Prostate gland (tissue), 2 donors: ENCODE measurements around the gene GALNT5. TPM values are rescaled to one million over a fixed set of nuclear protein-coding genes. Genes with fewer than 3 reads are reported as not detected.

Source experiments
- DNase-seq: peaks from one replicate; pipeline ENCODE4 v3.0.0-alpha.2; 2019; ENCODE audit warnings: low spot score
- H3K27ac ChIP-seq, 2 donors: fragments of 200-600 bp; sonication (generic); 2 replicates each; pipeline ENCODE4 v1.5.1; 2017 to 2019
- H3K27me3 ChIP-seq: fragments of 200-600 bp; sonication (generic); replicated peaks from 2 replicates; pipeline ENCODE4 v1.5.1; 2019; ENCODE audit not compliant: insufficient read depth
- H3K36me3 ChIP-seq, 2 donors: fragments of 200-600 bp; sonication (generic); 1 replicate in 1 of 2; 2 replicates in 1 of 2; pipeline versions ENCODE4 v1.5.1 to v1.8.1; 2017 to 2019
- H3K4me1 ChIP-seq: fragments of 200-600 bp; sonication (generic); replicated peaks from 2 replicates; pipeline ENCODE4 v1.5.1; 2019
- H3K4me3 ChIP-seq, 2 donors: fragments of 200-600 bp; sonication (generic); 2 replicates each; pipeline ENCODE4 v1.5.1; 2017 to 2019
- H3K9me3 ChIP-seq: fragments of 200-600 bp; sonication (generic); 2 replicates; pipeline ENCODE4 v1.5.1; 2017
- POLR2A ChIP-seq: fragments of 450-650 bp; IDR thresholded peaks from one replicate; pipeline ENCODE4 v1.6.1; 2016; ENCODE audit warnings: antibody characterized with exemption, mild to moderate bottlenecking
- POLR2AphosphoS5 ChIP-seq: sonication (generic); formaldehyde crosslinking; IDR thresholded peaks from one replicate; pipeline ENCODE4 v1.6.1; 2017; ENCODE audit warnings: antibody characterized with exemption
- WGBS: methylation state at CpG from one replicate; pipeline ENCODE4 v1.1.5; 2018; 5-methylcytosine and 5-hydroxymethylcytosine counted together
- intact Hi-C: fragments of 100-400 bp; cut with DNase I; formaldehyde crosslinking; loops from one replicate; pipeline ENCODE4 v1.14.2; 2022
- total RNA-seq, 2 donors: library from RNA; depleted of rRNA; stranded (reverse); fragments of >200 nt; gene quantifications; one replicate each; pipeline ENCODE4 v1.1.0, GENCODE V29; 2016
- TF ChIP-seq, protein P1 (sequence below), 4 experiments: fragments of 200-600 bp in 2 of 4; fragments of 450-650 bp in 2 of 4; sonication (generic) in 2 of 4; IDR thresholded peaks; 1 replicate in 3 of 4; 2 replicates in 1 of 4; pipeline ENCODE4 v1.5.1; 2016 to 2019; ENCODE audit warnings: antibody characterized with exemption in 4 of 4, mild to moderate bottlenecking in 2 of 4, moderate library complexity in 2 of 4

Gene GALNT5
- total RNA-seq, 2 donors from 2014 or later: 2.0 to 2.6 TPM

DNA sequence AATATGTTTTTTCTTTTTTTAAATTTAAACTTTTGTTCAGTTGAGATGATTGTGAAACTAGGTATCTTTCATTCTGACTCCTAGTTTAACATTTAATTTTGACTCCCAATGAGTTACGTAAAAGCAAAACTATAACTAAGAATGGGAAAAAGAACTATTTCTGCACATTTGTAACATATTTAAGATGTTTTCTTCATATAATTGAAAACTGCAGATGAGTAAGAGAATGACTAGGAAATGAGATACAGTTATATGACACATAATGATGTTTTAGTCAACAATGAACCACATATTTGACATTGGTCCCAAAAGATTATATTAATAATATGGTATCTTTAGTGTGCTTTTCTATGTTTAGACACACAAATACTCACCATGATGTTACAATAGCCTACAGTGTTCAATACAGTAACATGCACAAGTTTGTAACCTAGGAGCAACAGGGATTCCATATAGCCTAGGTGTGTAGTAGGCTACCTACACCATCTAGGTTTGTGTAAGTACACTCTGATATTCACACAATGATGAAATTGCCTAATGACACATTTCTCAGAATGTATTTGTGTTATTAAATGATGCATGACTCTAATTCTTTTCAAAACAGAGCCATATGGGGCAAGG lies 55.5 kb downstream of the GALNT5 start:
- Histone ChIP-seq H3K27me3 (no peaks in the 10 kb centered on the region), H3K9me3 (no peaks in the 10 kb centered on the region), H3K4me1 (no peaks in the 10 kb centered on the region), H3K36me3 (no peaks in the 10 kb centered on the region), H3K27ac (no peak overlapping the region), H3K4me3 (no peak overlapping the region)
- 95% methylated on average over 1 of the region's 1 CpG for WGBS
- TF ChIP-seq, protein P1, sequence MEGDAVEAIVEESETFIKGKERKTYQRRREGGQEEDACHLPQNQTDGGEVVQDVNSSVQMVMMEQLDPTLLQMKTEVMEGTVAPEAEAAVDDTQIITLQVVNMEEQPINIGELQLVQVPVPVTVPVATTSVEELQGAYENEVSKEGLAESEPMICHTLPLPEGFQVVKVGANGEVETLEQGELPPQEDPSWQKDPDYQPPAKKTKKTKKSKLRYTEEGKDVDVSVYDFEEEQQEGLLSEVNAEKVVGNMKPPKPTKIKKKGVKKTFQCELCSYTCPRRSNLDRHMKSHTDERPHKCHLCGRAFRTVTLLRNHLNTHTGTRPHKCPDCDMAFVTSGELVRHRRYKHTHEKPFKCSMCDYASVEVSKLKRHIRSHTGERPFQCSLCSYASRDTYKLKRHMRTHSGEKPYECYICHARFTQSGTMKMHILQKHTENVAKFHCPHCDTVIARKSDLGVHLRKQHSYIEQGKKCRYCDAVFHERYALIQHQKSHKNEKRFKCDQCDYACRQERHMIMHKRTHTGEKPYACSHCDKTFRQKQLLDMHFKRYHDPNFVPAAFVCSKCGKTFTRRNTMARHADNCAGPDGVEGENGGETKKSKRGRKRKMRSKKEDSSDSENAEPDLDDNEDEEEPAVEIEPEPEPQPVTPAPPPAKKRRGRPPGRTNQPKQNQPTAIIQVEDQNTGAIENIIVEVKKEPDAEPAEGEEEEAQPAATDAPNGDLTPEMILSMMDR (IDR thresholded peaks at IDR 0.05): no peak
- TF ChIP-seq POLR2AphosphoS5 (no peak), POLR2A (no peak)
- intact Hi-C loops: no loop called here
- DNase-seq: no peak

DNA sequence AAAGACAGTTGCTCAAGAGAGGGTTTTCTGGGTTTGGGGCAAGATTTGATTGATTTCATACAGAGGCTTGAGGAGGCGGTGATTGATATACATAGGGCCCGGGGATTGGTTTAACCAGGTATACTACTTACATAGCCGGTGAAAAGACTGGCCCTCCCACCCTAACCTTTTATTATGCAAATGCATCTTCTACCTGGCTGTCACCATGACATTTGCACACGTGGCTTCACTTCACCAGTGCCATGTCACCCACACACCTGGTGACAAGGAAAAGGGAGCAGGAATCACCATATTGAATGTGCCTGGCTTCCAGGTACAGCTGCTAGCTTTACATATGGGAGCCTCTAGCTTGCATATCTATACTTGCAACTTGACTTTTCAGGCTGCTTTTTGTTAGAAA lies 58.4 kb downstream of the GALNT5 start:
- Histone ChIP-seq H3K27me3 (no peaks in the 10 kb centered on the region), H3K9me3 (no peaks in the 10 kb centered on the region), H3K36me3 (no peaks in the 10 kb centered on the region), H3K4me3 (no peak overlapping the region), H3K4me1 (no peaks in the 10 kb centered on the region), H3K27ac (no peak overlapping the region)
- intact Hi-C loops: no loop called here
- TF ChIP-seq POLR2A (no peak), POLR2AphosphoS5 (no peak)
- TF ChIP-seq, protein P1 (IDR thresholded peaks at IDR 0.05): no peak
- DNase-seq: no peak
- WGBS: 79% methylated on average over 4 of the region's 4 CpGs

DNA sequence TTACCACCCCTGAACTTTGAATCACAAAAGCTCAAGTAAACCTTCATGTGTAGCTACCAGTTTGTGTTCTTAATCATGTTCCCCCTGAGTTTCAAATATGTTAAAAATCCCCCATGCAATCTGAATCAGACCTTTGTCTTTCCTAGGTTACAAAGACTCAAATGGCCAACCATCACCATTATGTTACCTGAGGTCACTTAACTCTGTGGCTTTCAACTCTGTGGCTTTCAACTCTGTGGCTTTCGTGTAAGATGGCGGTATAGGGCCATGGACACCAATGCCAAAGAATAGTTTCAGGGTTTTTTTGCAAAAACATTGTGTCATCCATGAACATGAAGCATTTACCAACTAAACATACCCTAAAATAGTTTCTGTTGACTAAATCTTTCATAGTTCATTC lies 61.4 kb downstream of the GALNT5 start:
- Histone ChIP-seq H3K36me3 (no peaks in the 10 kb centered on the region), H3K9me3 (no peaks in the 10 kb centered on the region), H3K4me3 (no peak overlapping the region), H3K27ac (no peak overlapping the region), H3K27me3 (no peaks in the 10 kb centered on the region), H3K4me1 (no peaks in the 10 kb centered on the region)
- no peak for DNase-seq
- intact Hi-C loops: no loop called here
- WGBS: 93% methylated on average over 2 of the region's 2 CpGs
- TF ChIP-seq, protein P1 (IDR thresholded peaks at IDR 0.05): no peak
- TF ChIP-seq POLR2AphosphoS5 (no peak), POLR2A (no peak)

DNA sequence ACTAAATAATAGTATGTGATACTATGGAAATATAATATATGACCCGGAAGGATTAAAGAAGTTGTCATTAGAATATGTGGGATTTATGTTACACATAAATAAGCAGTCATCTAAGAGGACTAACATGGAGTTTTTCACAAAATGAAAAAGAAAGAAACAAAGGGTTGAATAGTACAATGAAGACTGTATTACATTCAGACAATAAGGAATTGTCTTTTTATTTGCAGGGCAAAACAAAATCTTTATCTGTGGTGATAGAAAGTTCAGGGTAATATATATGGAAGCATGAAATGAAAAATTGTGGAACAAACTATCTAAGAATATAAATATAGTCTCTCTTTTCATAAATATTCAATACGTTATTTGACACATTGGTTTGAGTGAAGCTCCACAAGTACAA lies 62.3 kb downstream of the GALNT5 start:
- Histone ChIP-seq H3K27me3 (no peaks in the 10 kb centered on the region), H3K4me1 (no peaks in the 10 kb centered on the region), H3K9me3 (no peaks in the 10 kb centered on the region), H3K27ac (no peak overlapping the region), H3K36me3 (no peaks in the 10 kb centered on the region), H3K4me3 (no peak overlapping the region)
- 88% methylated on average over 2 of the region's 2 CpGs for WGBS
- intact Hi-C loops: no loop called here
- no peak for DNase-seq
- TF ChIP-seq POLR2AphosphoS5 (no peak), POLR2A (no peak)
- TF ChIP-seq, protein P1 (IDR thresholded peaks at IDR 0.05): no peak

DNA sequence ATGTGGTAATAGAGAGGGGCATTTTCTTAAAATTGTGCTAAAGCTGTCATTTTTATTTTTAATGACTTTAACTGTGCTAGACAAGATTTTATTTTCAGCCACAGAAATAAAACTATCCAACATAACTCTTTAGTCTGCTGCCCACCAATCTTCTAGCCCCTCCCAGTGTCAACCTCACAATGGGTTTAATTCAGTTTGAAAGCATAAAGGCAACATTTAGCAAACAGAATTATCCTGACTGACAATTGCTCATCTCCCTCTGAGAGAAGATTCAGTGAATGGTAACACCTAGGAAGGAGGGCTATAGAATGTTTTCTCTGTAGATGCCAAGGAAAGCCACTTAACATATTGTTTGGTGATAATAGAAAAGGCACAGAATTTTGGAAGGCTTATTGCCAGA lies 62.9 kb downstream of the GALNT5 start:
- TF ChIP-seq POLR2AphosphoS5 (no peak), POLR2A (no peak)
- TF ChIP-seq, protein P1 (IDR thresholded peaks at IDR 0.05): no peak
- intact Hi-C loops: no loop called here

More for the DNA sequence above, 62.9 kb downstream of the GALNT5 start:
- H3K4me3 ChIP-seq: no peak overlapping the region
- DNase-seq: no peak
- no peak overlapping the region for H3K27ac ChIP-seq
- H3K4me1 ChIP-seq: no peaks in the 10 kb centered on the region
- H3K27me3 ChIP-seq: no peaks in the 10 kb centered on the region
- no peaks in the 10 kb centered on the region for H3K36me3 ChIP-seq
- H3K9me3 ChIP-seq: no peaks in the 10 kb centered on the region
